H1 (cell line): ENCODE measurements around the gene KCNQ1OT1. TPM values are rescaled to one million over a fixed set of nuclear protein-coding genes. Genes with fewer than 3 reads are reported as not detected.

Source experiments
- CTCF ChIA-PET: fragments of 300-600 bp; sonication (Branson Sonifier 250); formaldehyde crosslinking; loops from one replicate; lab custom pipeline; 2021; ENCODE audit not compliant: partially characterized antibody; lab: Charles Lee
- POLR2A ChIA-PET: fragments of 300-600 bp; sonication (Branson Sonifier 250); formaldehyde crosslinking; loops from one replicate; lab custom pipeline; 2021; ENCODE audit warnings: inconsistent platforms; ENCODE audit not compliant: partially characterized antibody; lab: Charles Lee
- DNase-seq, 2 experiments: peaks; one replicate each; pipeline versions ENCODE4 v3.0.0 to v3.0.0-alpha.2; 2010 to 2022; ENCODE audit warnings: low spot score in 2 of 2, low read depth in 1 of 2, mixed read lengths in 1 of 2
- FAIRE-seq: peaks from 2 replicates; lab custom pipeline; 2011; peaks lifted over from hg19 to GRCh38; lab: Jason Lieb, UNC
- H2AFZ ChIP-seq: 2 replicates; pipeline ENCODE4 v1.8.1; 2012; ENCODE audit warnings: low read length, inconsistent platforms
- H2AK5ac ChIP-seq: 2 replicates; pipeline ENCODE4 v1.6.1; 2013; ENCODE audit warnings: low read depth, low read length
- H2BK120ac ChIP-seq: replicated peaks from 2 replicates; pipeline ENCODE3; 2013; ENCODE audit warnings: low read depth, low read length, inconsistent platforms
- H2BK12ac ChIP-seq: 2 replicates; pipeline ENCODE4 v1.6.1; 2013; ENCODE audit warnings: low read depth, low read length
- H2BK15ac ChIP-seq: 2 replicates; pipeline ENCODE4 v1.6.1; 2013; ENCODE audit warnings: low read length
- H2BK20ac ChIP-seq: 2 replicates; pipeline ENCODE4 v1.6.1; 2013; ENCODE audit warnings: low read length
- H2BK5ac ChIP-seq: 2 replicates; pipeline ENCODE4 v1.6.1; 2013; ENCODE audit warnings: low read depth, low read length
- H3K14ac ChIP-seq: 2 replicates; pipeline ENCODE4 v1.6.1; 2013; ENCODE audit warnings: inconsistent platforms; ENCODE audit not compliant: insufficient read length
- H3K18ac ChIP-seq: 2 replicates; pipeline ENCODE4 v1.6.1; 2013; ENCODE audit warnings: low read length; ENCODE audit errors: extremely low read depth
- H3K23ac ChIP-seq: 2 replicates; pipeline ENCODE4 v1.6.1; 2013; ENCODE audit warnings: inconsistent platforms; ENCODE audit not compliant: insufficient read length
- H3K23me2 ChIP-seq: 2 replicates; pipeline ENCODE4 v1.6.1; 2013; ENCODE audit warnings: low read depth, low read length
- H3K27ac ChIP-seq: 2 replicates; pipeline ENCODE4 v1.6.1; 2011; ENCODE audit warnings: low read depth, low read length, inconsistent platforms
- H3K27me3 ChIP-seq, 4 experiments: replicated peaks in 1 of 4; 1 replicate in 1 of 4; 2 replicates in 3 of 4; pipeline versions ENCODE4 v1.6.1 to v1.8.1; 2011 to 2013; ENCODE audit warnings: low read length in 3 of 4, mild to moderate bottlenecking in 3 of 4, inconsistent platforms in 2 of 4, mixed read lengths in 2 of 4, moderate library complexity in 1 of 4; ENCODE audit not compliant: control insufficient read depth in 3 of 4, insufficient read depth in 3 of 4; ENCODE audit errors: extremely low read depth in 1 of 4
- H3K36me3 ChIP-seq, 4 experiments: 2 replicates each; pipeline versions ENCODE4 v1.6.1 to v1.8.1; 2011 to 2013; ENCODE audit warnings: mild to moderate bottlenecking in 4 of 4, low read length in 3 of 4, moderate library complexity in 2 of 4, control low read depth in 1 of 4, inconsistent platforms in 1 of 4; ENCODE audit not compliant: insufficient read depth in 4 of 4, control insufficient read depth in 2 of 4
- H3K4ac ChIP-seq: replicated peaks from 2 replicates; pipeline ENCODE3; 2013; ENCODE audit warnings: low read length, low read depth, mixed read lengths, inconsistent platforms; ENCODE audit not compliant: insufficient read length
- H3K4me1 ChIP-seq, 4 experiments: replicated peaks in 1 of 4; 1 replicate in 1 of 4; 2 replicates in 3 of 4; pipeline versions ENCODE4 v1.6.1 to v1.8.1; 2011 to 2013; ENCODE audit warnings: low read length in 3 of 4, inconsistent platforms in 2 of 4, mixed read lengths in 1 of 4; ENCODE audit not compliant: insufficient read depth in 4 of 4, control insufficient read depth in 3 of 4
- H3K4me2 ChIP-seq, 2 experiments: 2 replicates each; pipeline versions ENCODE4 v1.6.1 to v1.8.1; 2011 to 2013; ENCODE audit warnings: low read depth in 2 of 2, low read length in 2 of 2, control low read depth in 1 of 2, inconsistent platforms in 1 of 2, mild to moderate bottlenecking in 1 of 2; ENCODE audit not compliant: insufficient read depth in 1 of 2
- H3K4me3 ChIP-seq, 4 experiments: fragments of 200-600, 300-600 bp in 1 of 4; sonication (generic), shearing (Covaris generic), sonication (Bioruptor Twin) in 1 of 4; 2 replicates each; pipeline versions ENCODE4 v1.5.1 to v1.8.1; 2011 to 2016; ENCODE audit warnings: low read length in 4 of 4, low read depth in 3 of 4, control low read depth in 2 of 4, inconsistent platforms in 2 of 4, mild to moderate bottlenecking in 2 of 4, mixed read lengths in 1 of 4, moderate library complexity in 1 of 4; ENCODE audit not compliant: insufficient read depth in 2 of 4; ENCODE audit errors: extremely low read depth in 1 of 4
- H3K56ac ChIP-seq: replicated peaks from 2 replicates; pipeline ENCODE3; 2013; ENCODE audit warnings: low read depth, mild to moderate bottlenecking, mixed read lengths, low read length, inconsistent platforms; ENCODE audit not compliant: insufficient read length
- H3K79me1 ChIP-seq: 2 replicates; pipeline ENCODE4 v1.6.1; 2013; ENCODE audit warnings: low read depth, low read length, control low read depth
- H3K79me2 ChIP-seq, 2 experiments: 2 replicates each; pipeline versions ENCODE4 v1.6.1 to v1.8.1; 2012 to 2013; ENCODE audit warnings: low read length in 2 of 2, mild to moderate bottlenecking in 2 of 2, inconsistent platforms in 1 of 2; ENCODE audit not compliant: insufficient read depth in 2 of 2, control insufficient read depth in 1 of 2
- H3K9ac ChIP-seq, 4 experiments: replicated peaks in 1 of 4; 1 replicate in 1 of 4; 2 replicates in 3 of 4; pipeline versions ENCODE4 v1.6.1 to v1.8.1; 2011 to 2013; ENCODE audit warnings: low read depth in 3 of 4, low read length in 3 of 4, control low read depth in 2 of 4, mild to moderate bottlenecking in 2 of 4, moderate library complexity in 2 of 4, inconsistent platforms in 1 of 4; ENCODE audit errors: extremely low read depth in 1 of 4
- H3K9me3 ChIP-seq, 2 experiments: 2 replicates each; pipeline versions ENCODE4 v1.6.1 to v1.8.1; 2012 to 2013; ENCODE audit warnings: mild to moderate bottlenecking in 2 of 2, moderate library complexity in 2 of 2, control low read depth in 1 of 2, inconsistent platforms in 1 of 2, low read depth in 1 of 2, low read length in 1 of 2, mixed read lengths in 1 of 2; ENCODE audit not compliant: insufficient read depth in 2 of 2
- H4K20me1 ChIP-seq, 2 experiments: replicated peaks in 1 of 2; 2 replicates each; pipeline versions ENCODE3 to v1.8.1; 2011 to 2013; ENCODE audit warnings: inconsistent platforms in 2 of 2, low read length in 2 of 2, mild to moderate bottlenecking in 1 of 2; ENCODE audit not compliant: insufficient read depth in 2 of 2, control insufficient read depth in 1 of 2
- H4K5ac ChIP-seq: 2 replicates; pipeline ENCODE4 v1.6.1; 2013; ENCODE audit warnings: low read length, low read depth, mixed read lengths, inconsistent platforms; ENCODE audit not compliant: insufficient read length
- H4K8ac ChIP-seq: 2 replicates; pipeline ENCODE4 v1.8.0; 2013; ENCODE audit warnings: mild to moderate bottlenecking, moderate library complexity, low read length, inconsistent platforms; ENCODE audit not compliant: insufficient read depth; ENCODE audit errors: extremely low read depth
- H4K91ac ChIP-seq: replicated peaks from 2 replicates; pipeline ENCODE3; 2013; ENCODE audit warnings: low read length, mixed read lengths, inconsistent platforms; ENCODE audit not compliant: insufficient read length
- CBX5 ChIP-seq: fragments of 300-800, 300-1000 bp; sonication (generic); IDR thresholded peaks from 2 replicates; pipeline ENCODE4 v1.7.1; 2016; ENCODE audit warnings: antibody characterized with exemption, low read length, low read depth
- HDAC6 ChIP-seq: IDR thresholded peaks from one replicate; pipeline ENCODE4 v1.7.1; 2012; ENCODE audit warnings: low read depth, mild to moderate bottlenecking, inconsistent platforms, low read length, moderate library complexity
- NRF1 ChIP-seq: IDR thresholded peaks from 2 replicates; pipeline ENCODE4 v1.6.1; 2011; ENCODE audit warnings: mild to moderate bottlenecking, low read depth, low read length, improper control_type of control experiment
- WGBS, 2 experiments: shearing (Covaris generic) in 1 of 2; methylation state at CpG; one replicate each; pipeline versions ENCODE4 v1.1.6 to v1.1.7; 2013 to 2015; ENCODE audit warnings: low lambda C conversion rate in 2 of 2, mixed read lengths in 2 of 2, inconsistent platforms in 1 of 2, low coverage in 1 of 2, missing lambda C conversion rate in 1 of 2; ENCODE audit not compliant: insufficient replicate concordance in 2 of 2, insufficient coverage in 1 of 2, insufficient read length in 1 of 2; ENCODE audit errors: extremely low coverage in 1 of 2, missing lambda C conversion rate in 1 of 2; 5-methylcytosine and 5-hydroxymethylcytosine counted together
- polyA plus RNA-seq, 7 experiments: library from polyadenylated mRNA; depleted of rRNA in 3 of 7; stranded (reverse) in 5 of 7; unstranded in 2 of 7; fragments of >200 nt in 5 of 7; fragments of 200-250 nt in 2 of 7; gene quantifications; 1 replicate in 5 of 7; 2 replicates in 1 of 7; 4 replicates in 1 of 7; pipeline versions ENCODE4 v1.2.1 to v1.2.3, GENCODE V29; 2011 to 2013; ENCODE audit warnings: missing spikeins in 2 of 7, mixed read lengths in 2 of 7
- total RNA-seq: library from RNA; stranded (reverse); fragmentation: NEBNext Ultra II Directional; extraction: Animal tissue kit (Norgen Biotek cat#: 25700); gene quantifications from 2 replicates; pipeline ENCODE4 v1.2.1, GENCODE V29; 2021
- TF ChIP-seq, protein P1 (sequence below): IDR thresholded peaks from 2 replicates; pipeline ENCODE4 v1.6.1; 2012; ENCODE audit warnings: low read length, inconsistent platforms
- TF ChIP-seq, protein P2 (sequence below): IDR thresholded peaks from 2 replicates; pipeline ENCODE4 v1.6.1; 2011; ENCODE audit warnings: low read depth, mild to moderate bottlenecking, low read length; ENCODE audit not compliant: insufficient read depth

KCNQ1OT1 gene
- total and polyA plus RNA-seq, 2 of the 8 experiments (the other 6 are each of a cell fraction or from before 2014, with no cell fraction given): 0.21 to 1.2 TPM

DNA sequence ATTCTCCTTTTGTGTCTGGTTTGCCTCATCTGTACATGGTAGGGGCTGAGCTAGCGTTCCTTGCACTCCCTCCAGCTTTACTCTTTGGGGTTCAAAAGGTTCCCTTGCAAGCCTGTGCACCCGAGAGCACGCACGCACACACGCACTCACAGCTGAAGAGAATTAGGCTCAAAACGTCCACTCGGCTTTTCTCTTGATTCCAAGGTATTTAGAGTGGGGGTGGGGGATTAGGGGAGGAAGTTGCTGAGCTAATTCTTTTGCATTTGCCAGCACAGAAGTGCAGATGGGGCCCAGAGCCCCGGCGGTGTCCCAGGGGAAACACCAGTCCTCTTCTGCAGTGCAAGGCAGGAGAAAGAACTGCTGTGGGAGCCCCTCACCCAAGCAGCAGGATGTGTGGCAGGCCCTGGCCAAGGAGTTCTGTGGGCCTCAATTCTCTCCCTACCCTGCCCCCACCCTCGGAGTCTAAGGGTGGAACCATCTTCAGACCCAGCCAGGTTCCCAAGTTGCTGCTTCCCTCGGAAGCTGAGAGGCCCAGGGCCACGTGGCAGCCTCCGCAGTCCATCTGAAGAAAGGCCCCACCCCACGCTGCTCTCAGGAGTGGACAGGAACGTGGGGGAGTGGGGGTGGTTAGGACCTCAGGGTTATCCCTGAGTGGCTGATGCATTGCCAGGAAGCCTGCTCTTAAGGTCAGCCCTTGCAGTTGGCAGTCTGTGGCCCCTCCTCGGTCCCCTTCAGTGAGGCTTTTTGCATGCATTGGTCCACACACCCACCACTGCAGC lies 3.8 kb upstream of the KCNQ1OT1 start:
- no peak overlapping the region for H3K14ac ChIP-seq
- H3K79me1 ChIP-seq: no peaks in the 10 kb centered on the region
- H4K20me1 ChIP-seq: peaks cover 2% of the 10 kb centered on the region in 2 experiments
- peak overlapping the region in 1 of 2 experiments; percentile 40; a peak in 1 of 4 replicates for H3K4me2 ChIP-seq
- H2AFZ ChIP-seq: no peak overlapping the region
- H3K27ac ChIP-seq: no peak overlapping the region
- 0 out of 2 replicates have a peak overlapping the region, but pooled peaks have one; percentile 46 for H2AK5ac ChIP-seq
- H2BK20ac ChIP-seq: peak overlapping the region; percentile 93
- H3K18ac ChIP-seq: peak overlapping the region; percentile 48
- peak overlapping the region; percentile 99 for H2BK15ac ChIP-seq
- H3K23ac ChIP-seq: no peak overlapping the region
- no peak overlapping the region for H3K9ac ChIP-seq
- peaks cover 0 to 7% of the 10 kb centered on the region in 2 experiments; a peak in 2 of 4 replicates for H3K79me2 ChIP-seq
- no peak overlapping the region for H2BK120ac ChIP-seq
- peaks cover 5% of the 10 kb centered on the region; the same call in 1 of the 2 replicates for H3K23me2 ChIP-seq
- H3K56ac ChIP-seq: no peak overlapping the region
- H3K4ac ChIP-seq: peak overlapping the region; percentile 32
- WGBS, 2 experiments: 71% methylated on average over 16 of the region's 16 CpGs; no CpG with 5 or more reads in 1 of the 2 experiments
- H3K36me3 ChIP-seq: peaks cover 0 to 3% (median 0%) of the 10 kb centered on the region in 4 experiments; a peak in 1 of 8 replicates
- DNase-seq: no peak
- peak overlapping the region; percentile 85; the same call in 1 of the 2 replicates for H2BK12ac ChIP-seq
- peak overlapping the region; percentile 71; the same call in 1 of the 2 replicates for H2BK5ac ChIP-seq
- ChIA-PET POLR2A (interaction anchor here (0.7 to 2.0 kb wide), 4 partner anchors 10 to 182 kb away, joined by 3 to 11 read pairs (median 3); partner anchors contain the start of gene CDKN1C), CTCF (interaction anchor here (0.9 to 3.1 kb wide), 8 partner anchors 10 to 189 kb away, joined by 3 to 15 read pairs (median 4); no protein-coding TSS in a partner anchor)
- H3K4me3 ChIP-seq: 0 out of 8 replicates have a peak overlapping the region, but pooled peaks of 1 of the 4 experiments have one; percentile 28
- H3K4me1 ChIP-seq: peaks cover 0 to 23% (median 13%) of the 10 kb centered on the region in 4 experiments; a peak in 6 of 7 replicates
- FAIRE-seq: no peak
- peak overlapping the region; percentile 56 for H4K91ac ChIP-seq
- H3K9me3 ChIP-seq: peaks cover 5 to 12% of the 10 kb centered on the region in 2 experiments; a peak in 3 of 4 replicates
- no peak overlapping the region for H4K8ac ChIP-seq
- peaks cover 5 to 58% (median 34%) of the 10 kb centered on the region in 4 experiments for H3K27me3 ChIP-seq
- TF ChIP-seq CBX5 (no peak), HDAC6 (no peak), NRF1 (no peak)
- TF ChIP-seq, protein P1, sequence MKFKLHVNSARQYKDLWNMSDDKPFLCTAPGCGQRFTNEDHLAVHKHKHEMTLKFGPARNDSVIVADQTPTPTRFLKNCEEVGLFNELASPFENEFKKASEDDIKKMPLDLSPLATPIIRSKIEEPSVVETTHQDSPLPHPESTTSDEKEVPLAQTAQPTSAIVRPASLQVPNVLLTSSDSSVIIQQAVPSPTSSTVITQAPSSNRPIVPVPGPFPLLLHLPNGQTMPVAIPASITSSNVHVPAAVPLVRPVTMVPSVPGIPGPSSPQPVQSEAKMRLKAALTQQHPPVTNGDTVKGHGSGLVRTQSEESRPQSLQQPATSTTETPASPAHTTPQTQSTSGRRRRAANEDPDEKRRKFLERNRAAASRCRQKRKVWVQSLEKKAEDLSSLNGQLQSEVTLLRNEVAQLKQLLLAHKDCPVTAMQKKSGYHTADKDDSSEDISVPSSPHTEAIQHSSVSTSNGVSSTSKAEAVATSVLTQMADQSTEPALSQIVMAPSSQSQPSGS: no peak
- TF ChIP-seq, protein P2, sequence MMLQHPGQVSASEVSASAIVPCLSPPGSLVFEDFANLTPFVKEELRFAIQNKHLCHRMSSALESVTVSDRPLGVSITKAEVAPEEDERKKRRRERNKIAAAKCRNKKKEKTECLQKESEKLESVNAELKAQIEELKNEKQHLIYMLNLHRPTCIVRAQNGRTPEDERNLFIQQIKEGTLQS: no peak
- TF ChIP-seq, all 59 proteins: peak for 0
- H4K5ac ChIP-seq: no peak overlapping the region
